Smooth muscle cell (in vitro differentiated cells): Measurements from ENCODE around the gene DNMT3B. TPM values are rescaled to one million over a fixed set of nuclear protein-coding genes. Genes with fewer than 3 reads are reported as not detected.

ENCODE experiments used
- DNase-seq: peaks from one replicate; lab custom pipeline; 2025; ENCODE audit not compliant: unreplicated experiment; lab: John Stamatoyannopoulos, UW
- H2AFZ ChIP-seq: fragments of 200-600 bp; sonication (generic); 2 replicates; pipeline ENCODE4 v1.6.0; 2016; ENCODE audit warnings: antibody characterized with exemption, low read depth, mild to moderate bottlenecking
- H3F3A ChIP-seq: fragments of 200-600 bp; sonication (generic); 2 replicates; pipeline ENCODE4 v1.6.0; 2017; ENCODE audit warnings: antibody characterized with exemption, low read depth
- H3K27ac ChIP-seq: fragments of 200-600 bp; sonication (generic); 2 replicates; pipeline ENCODE4 v1.5.1; 2016; ENCODE audit warnings: low read depth, mild to moderate bottlenecking
- H3K27me3 ChIP-seq: fragments of 200-600 bp; sonication (generic); 2 replicates; pipeline ENCODE4 v1.6.1; 2016; ENCODE audit warnings: low read depth, mild to moderate bottlenecking
- H3K36me3 ChIP-seq: fragments of 200-600 bp; sonication (generic); 2 replicates; pipeline ENCODE4 v1.5.1; 2016; ENCODE audit warnings: low read depth
- H3K4me1 ChIP-seq: fragments of 200-600 bp; sonication (generic); 2 replicates; pipeline ENCODE4 v1.5.1; 2016; ENCODE audit warnings: low read depth
- H3K4me2 ChIP-seq: fragments of 200-600 bp; sonication (generic); 2 replicates; pipeline ENCODE4 v1.6.0; 2016; ENCODE audit warnings: mild to moderate bottlenecking
- H3K4me3 ChIP-seq: fragments of 200-600 bp; sonication (generic); 2 replicates; pipeline ENCODE4 v1.5.1; 2016; ENCODE audit warnings: mild to moderate bottlenecking
- H3K79me2 ChIP-seq: fragments of 200-600 bp; sonication (generic); 2 replicates; pipeline ENCODE4 v1.6.0; 2016; ENCODE audit warnings: low read depth, mild to moderate bottlenecking
- H3K9ac ChIP-seq: fragments of 200-600 bp; sonication (generic); 2 replicates; pipeline ENCODE4 v1.6.0; 2016; ENCODE audit warnings: low read depth
- H3K9me3 ChIP-seq: fragments of 200-600 bp; sonication (generic); replicated peaks from 2 replicates; pipeline ENCODE4 v1.5.1; 2016; ENCODE audit warnings: low read depth
- H4K20me1 ChIP-seq: fragments of 200-600 bp; sonication (generic); 2 replicates; pipeline ENCODE4 v1.6.0; 2016; ENCODE audit warnings: low read depth
- WGBS: methylation state at CpG from one replicate; pipeline ENCODE4 v1.1.7; 2016; ENCODE audit warnings: low lambda C conversion rate; 5-methylcytosine and 5-hydroxymethylcytosine counted together
- polyA plus RNA-seq: library from polyadenylated mRNA; unstranded; fragments of >200 nt; fragmentation: Nextera tagmentation; extraction: Ambion mirVana; gene quantifications from 2 replicates; pipeline ENCODE4 v1.2.1, GENCODE V29; 2016
- total RNA-seq: library from RNA; depleted of rRNA; stranded (reverse); fragments of >200 nt; gene quantifications from 2 replicates; pipeline ENCODE4 v1.2.3, GENCODE V29; 2014
- TF ChIP-seq, protein P1 (sequence below): fragments of 200-600 bp; sonication (generic); IDR thresholded peaks from 2 replicates; pipeline ENCODE4 v1.5.1; 2017; ENCODE audit warnings: borderline replicate concordance, mild to moderate bottlenecking, antibody characterized with exemption; ENCODE audit not compliant: insufficient read depth, poor library complexity, severe bottlenecking

Gene DNMT3B
- total and polyA plus RNA-seq, 2 experiments from 2014 or later, result 0.79 to 2.9 TPM

GRCh38 chr20:32798046-32798981 is 36.1 kb downstream of the DNMT3B start:
- Histone ChIP-seq H3K4me1 (no peaks in the 10 kb centered on the region), H3F3A (no peaks in the 10 kb centered on the region), H3K36me3 (no peaks in the 10 kb centered on the region), H3K9me3 (no peaks in the 10 kb centered on the region), H3K79me2 (no peaks in the 10 kb centered on the region), H3K4me2 (no peak overlapping the region), H2AFZ (no peak overlapping the region), H3K27me3 (no peaks in the 10 kb centered on the region), H3K4me3 (no peak overlapping the region), H4K20me1 (no peaks in the 10 kb centered on the region), H3K27ac (no peak overlapping the region), H3K9ac (no peak overlapping the region)
- DNase-seq, result no peak
- 93% methylated on average over 23 of the region's 23 CpGs for WGBS
- TF ChIP-seq, protein P1, sequence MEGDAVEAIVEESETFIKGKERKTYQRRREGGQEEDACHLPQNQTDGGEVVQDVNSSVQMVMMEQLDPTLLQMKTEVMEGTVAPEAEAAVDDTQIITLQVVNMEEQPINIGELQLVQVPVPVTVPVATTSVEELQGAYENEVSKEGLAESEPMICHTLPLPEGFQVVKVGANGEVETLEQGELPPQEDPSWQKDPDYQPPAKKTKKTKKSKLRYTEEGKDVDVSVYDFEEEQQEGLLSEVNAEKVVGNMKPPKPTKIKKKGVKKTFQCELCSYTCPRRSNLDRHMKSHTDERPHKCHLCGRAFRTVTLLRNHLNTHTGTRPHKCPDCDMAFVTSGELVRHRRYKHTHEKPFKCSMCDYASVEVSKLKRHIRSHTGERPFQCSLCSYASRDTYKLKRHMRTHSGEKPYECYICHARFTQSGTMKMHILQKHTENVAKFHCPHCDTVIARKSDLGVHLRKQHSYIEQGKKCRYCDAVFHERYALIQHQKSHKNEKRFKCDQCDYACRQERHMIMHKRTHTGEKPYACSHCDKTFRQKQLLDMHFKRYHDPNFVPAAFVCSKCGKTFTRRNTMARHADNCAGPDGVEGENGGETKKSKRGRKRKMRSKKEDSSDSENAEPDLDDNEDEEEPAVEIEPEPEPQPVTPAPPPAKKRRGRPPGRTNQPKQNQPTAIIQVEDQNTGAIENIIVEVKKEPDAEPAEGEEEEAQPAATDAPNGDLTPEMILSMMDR, result no peak

DNA sequence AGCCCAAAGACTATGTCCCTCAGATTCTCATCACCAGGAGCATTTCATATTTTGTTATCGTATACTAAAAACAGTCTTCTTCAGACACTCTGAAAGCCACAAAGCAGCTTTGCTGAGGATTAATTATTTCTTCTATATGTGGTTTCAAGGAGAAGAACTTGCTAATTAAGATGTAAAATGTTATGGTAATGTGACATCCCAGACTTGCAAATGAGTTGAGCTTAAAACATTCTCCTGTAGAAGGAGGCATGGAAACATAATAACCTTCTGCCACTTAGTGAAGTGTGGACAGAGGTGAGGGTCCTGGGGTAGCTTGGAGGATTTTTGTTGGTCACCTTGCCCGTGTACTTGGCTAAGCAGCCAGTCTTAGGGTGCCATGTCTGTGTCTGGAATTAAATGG is 40.9 kb downstream of the DNMT3B start:
- 100% methylated on average over 2 of the region's 2 CpGs for WGBS
- Histone ChIP-seq H3K9ac (no peak overlapping the region), H3F3A (no peaks in the 10 kb centered on the region), H3K4me1 (peaks cover 8% of the 10 kb centered on the region), H3K27me3 (no peaks in the 10 kb centered on the region), H3K4me2 (no peak overlapping the region), H3K9me3 (no peaks in the 10 kb centered on the region), H3K4me3 (no peak overlapping the region), H3K27ac (no peak overlapping the region), H4K20me1 (no peaks in the 10 kb centered on the region), H2AFZ (no peak overlapping the region), H3K36me3 (no peaks in the 10 kb centered on the region), H3K79me2 (no peaks in the 10 kb centered on the region)
- TF ChIP-seq, protein P1, result no peak
- no peak for DNase-seq

- Histone ChIP-seq H3K36me3 (no peaks in the 10 kb centered on the region), H3F3A (no peaks in the 10 kb centered on the region), H4K20me1 (no peaks in the 10 kb centered on the region), H3K79me2 (no peaks in the 10 kb centered on the region), H3K27me3 (no peaks in the 10 kb centered on the region), H3K27ac (no peak overlapping the region), H2AFZ (no peak overlapping the region), H3K4me3 (no peak overlapping the region), H3K4me1 (peaks cover 8% of the 10 kb centered on the region), H3K9ac (no peak overlapping the region), H3K4me2 (no peak overlapping the region), H3K9me3 (no peaks in the 10 kb centered on the region)
- no peak for DNase-seq
- TF ChIP-seq, protein P1, result no peak
- WGBS, result 96% methylated on average over 8 of the region's 8 CpGs
Measured at GRCh38 chr20:32804022-32804715, 42.0 kb downstream of the DNMT3B start.
